HG03108 (cell line): ENCODE measurements around the gene ENOX1.

Source experiments
- ATAC-seq: cut with Tn5 transposase; IDR thresholded peaks from one replicate; pipeline ENCODE4 v1.9.1; 2021; ENCODE audit warnings: moderate library complexity; ENCODE audit not compliant: unreplicated experiment

ENOX1 gene

DNA sequence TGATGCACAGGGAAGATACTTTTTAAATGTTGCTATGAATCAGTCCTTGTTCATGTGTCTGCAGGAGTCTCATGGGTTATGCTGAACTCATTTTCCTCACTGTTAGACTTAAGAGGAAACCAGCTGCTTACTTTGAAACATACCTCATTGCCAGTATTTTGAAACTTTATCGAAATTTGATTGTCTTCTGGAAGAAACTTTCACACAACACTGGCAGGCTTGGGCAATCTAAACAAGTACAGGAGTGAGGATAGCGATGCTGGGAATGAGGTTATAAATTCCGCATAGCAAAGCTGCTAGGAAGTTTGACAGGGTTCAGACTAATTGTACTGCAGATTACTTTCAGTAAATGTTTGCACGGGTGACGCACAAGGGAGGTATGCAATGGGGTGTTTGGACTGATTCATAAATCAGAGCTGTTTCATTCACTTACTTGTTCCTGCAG is 517.7 kb downstream of the ENOX1 start:
- no peak for ATAC-seq

DNA sequence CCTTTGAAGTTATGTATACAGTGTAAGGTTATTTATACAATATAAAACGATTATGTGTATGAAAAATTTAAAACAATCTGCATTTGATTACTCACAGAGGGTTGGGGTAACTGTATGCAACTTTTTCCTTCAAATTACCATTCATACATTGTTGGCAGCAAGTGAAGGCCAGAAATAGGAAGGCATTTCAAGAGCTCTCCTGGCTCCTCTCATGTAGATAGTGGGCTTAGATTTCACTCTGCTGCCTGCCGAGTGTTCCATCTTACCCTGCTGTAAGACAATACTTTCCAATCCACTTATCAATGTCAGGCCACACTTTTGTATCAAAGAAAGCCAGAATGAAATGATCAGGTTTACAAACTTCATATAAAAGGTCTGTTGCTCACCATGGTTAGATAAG is 518.1 kb downstream of the ENOX1 start:
- no peak for ATAC-seq

DNA sequence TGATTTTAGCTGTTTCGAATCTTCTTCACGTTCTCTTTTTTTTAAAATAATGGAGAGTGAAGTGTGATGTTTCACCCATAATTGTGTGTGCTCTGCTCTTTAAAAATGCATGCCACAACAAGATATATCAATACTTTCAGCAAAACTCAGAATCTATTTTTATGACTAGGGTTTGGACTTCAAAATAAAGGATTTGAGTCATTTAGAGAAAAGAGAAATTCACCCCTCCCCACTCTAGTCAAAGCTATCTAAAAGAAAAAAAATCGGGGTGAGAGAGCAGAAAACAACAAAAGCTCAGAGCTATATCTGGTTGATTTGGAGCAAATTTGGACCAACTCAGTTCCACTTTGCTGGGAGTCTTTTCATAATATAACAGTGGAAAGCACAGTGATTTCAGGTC is 518.9 kb downstream of the ENOX1 start:
- no peak for ATAC-seq

DNA sequence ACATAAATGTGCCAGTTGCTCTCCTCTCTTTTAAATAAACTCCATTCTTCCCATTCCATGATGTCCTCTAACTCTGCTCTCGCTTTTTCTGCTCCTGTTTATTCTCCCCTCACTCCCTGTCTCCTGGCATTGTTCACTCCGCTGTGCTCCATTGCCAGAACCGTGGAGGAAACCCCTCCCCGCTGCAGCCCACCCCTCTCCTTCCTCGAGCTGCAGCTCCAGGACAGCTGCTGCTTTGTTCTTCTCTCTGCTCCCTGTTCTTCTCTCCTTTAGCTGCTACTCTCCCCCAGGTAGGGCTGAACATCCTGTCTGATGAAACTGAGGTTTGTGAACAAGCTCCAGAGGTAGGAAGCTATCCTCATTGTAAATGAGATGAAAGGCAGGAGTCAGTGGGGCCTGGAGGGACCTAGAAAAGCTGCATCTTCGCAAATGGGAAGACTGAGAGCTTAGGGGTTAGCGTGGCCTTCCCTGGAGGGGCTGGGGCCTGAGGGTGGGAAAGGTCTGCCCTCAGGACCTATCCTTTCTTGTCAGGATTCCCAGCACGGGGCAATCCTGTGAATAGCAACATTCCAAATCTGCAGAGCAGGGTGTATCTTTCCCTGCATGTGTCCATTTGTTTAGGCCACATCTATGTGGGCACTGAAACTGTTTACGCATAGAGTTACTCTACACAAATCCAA is 519.7 kb downstream of the ENOX1 start:
- no peak for ATAC-seq

DNA sequence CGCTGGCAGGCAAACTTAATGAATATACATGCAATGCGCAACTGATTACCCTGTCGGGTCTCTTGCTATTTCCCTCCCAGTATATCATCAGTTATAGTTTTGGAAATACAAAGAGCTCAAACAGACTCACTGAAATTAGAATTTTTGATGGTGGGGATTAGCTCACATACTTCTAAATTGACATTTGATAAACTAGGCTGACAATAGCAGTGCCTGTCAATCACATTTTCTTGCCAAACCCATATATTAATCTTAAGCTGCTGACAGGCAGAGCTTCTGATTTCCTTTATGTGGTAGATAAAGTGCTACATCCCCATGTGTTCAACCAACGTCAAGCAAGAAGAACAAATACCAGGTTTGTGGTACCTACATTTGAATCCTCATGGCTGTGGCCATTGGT is 521.7 kb downstream of the ENOX1 start:
- ATAC-seq: no peak

DNA sequence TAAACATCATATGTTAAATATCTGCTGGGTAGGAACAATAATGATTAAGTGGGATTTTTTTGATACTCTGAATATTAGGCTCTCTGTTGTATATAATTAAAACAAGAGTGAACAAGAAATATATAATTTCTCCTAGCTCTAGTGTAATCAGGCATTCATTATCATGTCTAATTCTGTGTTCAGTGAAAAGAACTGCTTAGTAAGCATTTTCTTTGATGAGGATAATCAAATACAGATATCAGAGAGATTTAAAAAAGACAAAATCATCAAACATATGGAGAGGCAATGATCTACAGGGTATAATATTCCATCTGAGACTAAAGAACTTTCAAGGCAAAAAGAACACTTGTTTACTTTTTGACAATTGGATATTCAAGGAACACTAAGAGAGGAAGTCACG is 522.3 kb downstream of the ENOX1 start:
- no peak for ATAC-seq

DNA sequence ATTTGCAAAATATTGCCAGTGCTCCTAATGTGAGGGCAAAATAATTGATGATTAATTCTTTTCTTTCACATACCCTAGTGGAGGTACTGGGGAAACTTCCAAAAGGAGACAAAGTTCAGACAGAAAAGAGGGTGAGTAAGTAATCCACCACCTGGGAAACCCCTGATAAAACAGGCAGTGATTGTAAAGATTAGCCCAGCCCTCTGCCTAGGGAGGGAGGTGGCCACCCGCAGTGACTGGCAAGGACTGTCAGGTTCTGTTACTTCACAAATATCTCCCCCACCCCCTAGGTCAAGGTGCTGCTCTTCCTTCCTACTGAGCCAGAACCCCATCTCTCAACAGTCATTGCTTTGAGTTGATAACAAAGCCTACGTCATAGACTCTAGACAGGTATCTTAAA is 523.7 kb downstream of the ENOX1 start:
- ATAC-seq: no peak

DNA sequence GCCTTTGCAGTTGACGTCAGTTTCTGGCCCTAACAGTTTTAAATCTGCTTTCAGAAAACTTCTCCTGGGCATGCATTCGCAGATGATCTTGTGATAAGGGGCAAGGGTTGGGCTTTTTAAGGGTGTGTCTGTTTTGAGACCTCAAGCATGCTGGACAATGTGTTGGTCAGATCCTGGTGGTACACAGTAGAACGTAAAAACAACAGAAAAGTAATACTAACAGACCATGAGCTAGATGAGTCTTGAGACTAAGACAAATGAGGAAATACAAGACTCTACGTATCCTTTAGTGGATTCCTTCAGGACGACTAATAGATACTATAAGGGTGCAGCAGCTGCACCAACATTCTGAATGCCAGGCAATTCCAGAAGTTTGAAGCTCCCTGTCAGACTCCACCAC is 525.8 kb downstream of the ENOX1 start:
- ATAC-seq: no peak

DNA sequence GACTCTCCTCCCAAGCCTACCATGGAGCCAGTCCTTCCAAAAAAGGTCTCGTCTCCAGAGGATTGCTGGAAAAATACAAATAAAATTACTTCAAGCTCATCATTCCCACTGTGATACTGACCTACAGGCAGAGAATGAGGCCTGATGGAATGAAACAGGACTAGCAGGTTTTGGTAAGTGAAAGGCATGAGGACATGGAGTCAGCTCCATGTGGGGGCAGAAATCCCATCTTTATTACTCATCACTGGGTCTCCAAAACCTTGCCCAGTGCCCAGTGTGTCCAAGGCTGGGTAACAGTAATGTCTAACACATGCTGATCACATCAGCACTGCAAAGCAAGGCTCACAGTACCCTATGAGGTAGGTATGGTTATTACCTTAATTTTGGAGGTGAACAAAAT is 528.0 kb downstream of the ENOX1 start:
- no peak for ATAC-seq

DNA sequence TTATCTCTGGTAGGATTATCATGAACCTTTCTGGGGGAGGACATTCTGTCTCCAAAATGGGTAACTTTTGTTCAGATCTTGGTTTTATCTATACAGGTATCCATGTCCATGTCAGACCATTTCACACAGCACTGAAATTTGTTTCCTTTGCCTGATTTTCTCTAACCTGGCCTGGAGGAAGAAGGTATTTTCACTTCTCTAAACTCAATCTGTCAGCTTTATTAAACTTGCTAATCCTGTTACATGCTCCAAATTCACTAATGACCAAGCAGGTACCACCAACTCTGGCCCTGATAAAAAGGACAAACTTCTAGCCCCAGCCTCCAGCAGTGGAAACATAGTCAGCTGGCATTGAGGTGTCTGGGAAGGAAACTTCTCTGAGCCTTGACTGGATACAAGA is 529.0 kb downstream of the ENOX1 start:
- ATAC-seq: no peak

DNA sequence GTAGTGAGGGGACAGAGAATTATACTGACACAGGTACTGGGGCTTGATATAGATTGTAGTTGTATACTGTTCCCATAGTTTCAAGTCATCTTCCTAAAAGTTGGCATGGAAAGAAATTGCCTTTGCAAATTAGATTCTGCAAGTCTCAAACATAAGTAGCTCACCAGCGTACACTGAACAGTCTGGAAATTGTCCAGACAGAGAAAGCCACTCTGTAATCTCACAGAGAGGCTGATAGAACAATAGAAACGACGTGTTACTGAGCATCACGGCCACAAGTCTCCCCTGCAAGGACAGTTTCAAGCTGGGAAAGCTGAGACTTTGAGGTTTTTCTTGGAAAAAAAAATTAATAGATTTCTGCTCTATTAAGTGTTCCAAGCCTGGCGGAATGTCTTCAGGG is 534.8 kb downstream of the ENOX1 start:
- ATAC-seq: no peak

DNA sequence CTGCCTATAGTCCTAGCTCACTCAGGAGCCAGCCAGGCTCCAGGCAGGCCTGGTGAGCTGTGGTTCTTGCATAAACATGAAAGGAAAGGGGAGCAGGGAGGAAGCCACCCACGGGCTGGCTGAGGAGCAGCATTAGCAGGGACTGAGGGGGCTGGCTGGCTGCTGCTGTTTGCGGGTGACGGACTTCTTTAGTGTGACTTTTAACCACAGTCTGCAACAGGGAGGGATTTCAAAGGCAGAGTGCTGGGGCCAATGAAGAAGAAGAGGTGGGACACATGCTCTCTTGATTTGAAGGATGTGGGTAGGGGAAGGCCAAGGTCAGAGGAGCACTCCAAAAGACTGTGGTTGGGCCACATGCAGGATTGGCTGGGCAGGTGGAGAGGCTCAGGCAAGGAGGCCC is 540.4 kb downstream of the ENOX1 start:
- ATAC-seq: no peak

DNA sequence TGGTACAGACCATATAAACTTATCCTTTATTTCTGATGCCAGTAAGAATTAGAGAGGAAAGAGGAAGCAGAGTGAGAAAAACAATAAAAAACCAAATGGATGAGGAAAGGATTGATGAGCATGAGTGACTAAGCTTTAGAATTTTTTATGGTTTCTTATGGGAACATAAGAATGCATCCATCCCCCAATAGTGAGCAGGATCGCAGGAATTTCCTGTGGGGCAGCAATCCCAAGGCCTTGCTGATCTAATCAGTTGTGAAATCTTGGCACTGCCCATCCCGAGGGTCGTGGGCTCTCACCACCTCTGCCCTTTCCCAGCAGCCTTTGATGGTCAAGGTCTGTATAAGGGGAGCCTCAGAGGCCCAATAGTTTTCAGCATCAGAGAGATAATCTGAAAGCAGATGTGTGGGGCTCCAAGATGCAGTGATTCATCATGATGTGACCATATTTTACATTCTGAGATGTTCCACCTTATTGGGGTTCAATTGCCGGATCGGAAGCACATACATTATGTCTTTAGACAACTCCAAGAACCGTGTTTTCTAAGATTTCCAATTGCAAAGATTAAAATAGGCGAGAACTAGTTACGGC is 541.3 kb downstream of the ENOX1 start:
- ATAC-seq: no peak

DNA sequence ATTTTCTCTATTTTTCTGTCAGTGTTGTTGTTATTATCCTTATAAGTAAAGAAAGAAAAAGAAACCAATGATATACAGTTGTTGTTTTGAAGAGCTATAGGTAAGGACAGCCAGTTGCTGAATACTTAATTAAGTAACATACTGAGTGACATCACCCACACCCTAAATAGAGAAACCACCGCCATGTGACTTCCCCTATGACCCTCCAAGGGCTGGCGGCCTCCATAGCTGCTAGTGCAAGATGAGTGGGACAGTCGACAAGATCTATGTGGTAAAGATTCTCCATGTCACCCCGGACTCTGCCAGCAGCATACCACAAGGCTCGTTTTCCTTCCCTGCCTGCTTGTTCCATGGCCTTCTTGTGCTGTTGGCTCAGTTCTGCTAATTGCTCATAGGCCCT is 542.3 kb downstream of the ENOX1 start:
- ATAC-seq: no peak

DNA sequence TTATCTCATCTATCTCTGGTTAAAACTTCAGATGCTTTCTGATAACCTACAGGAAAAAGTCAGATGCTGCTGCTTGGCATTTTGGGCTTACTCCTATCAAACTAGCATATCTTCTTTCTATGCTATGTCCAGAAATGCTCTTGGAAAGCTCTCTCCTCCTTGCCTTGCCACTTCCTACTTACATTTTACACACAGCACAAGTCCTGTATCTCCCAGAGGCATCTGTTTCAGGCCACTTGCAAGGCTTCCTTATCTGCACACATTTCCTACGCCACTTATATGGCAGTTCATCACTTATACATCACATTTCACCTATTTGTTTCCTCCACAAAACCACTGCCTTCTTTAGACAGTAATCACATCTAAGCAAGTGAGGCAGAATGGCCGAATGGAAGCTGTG is 543.1 kb downstream of the ENOX1 start:
- no peak for ATAC-seq

DNA sequence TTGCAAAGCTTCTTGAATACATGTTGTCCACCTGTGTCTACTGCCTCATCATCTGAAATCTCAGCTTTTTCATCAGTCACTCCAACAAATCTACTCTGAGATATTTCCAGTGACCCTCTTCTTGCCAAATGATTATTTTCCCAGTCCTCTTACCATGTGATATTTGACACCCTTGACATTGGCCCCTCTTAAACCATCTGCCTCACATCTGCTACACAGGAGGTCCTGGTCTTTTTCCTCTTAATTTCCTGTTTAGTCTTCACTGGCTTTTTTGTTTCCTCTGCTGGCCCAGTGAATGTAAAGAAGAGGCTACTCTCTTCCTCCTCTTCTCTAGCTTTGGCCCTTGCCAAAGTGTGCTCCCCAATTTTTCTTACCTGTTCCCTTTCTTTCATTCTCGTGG is 544.7 kb downstream of the ENOX1 start:
- ATAC-seq: no peak

DNA sequence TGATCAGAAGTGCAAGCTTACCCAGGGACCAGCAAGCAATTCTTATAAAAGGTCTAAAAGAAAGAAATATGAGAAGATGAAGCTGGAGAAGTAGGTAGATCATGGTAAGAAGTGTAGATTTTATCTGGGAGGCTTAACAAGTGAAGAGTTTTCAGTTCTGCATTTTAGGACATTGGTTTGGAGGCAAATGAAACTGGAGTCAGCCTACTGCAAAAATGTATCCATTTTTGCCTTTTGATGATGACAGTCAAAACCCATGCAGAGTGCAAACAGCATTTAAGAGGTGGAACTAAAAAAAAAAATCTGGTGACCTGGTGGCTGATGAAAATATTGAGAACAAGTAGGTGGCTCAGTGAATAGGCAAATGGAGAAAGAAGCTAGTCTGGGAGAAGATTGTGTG is 546.5 kb downstream of the ENOX1 start:
- ATAC-seq: peak; percentile 80

DNA sequence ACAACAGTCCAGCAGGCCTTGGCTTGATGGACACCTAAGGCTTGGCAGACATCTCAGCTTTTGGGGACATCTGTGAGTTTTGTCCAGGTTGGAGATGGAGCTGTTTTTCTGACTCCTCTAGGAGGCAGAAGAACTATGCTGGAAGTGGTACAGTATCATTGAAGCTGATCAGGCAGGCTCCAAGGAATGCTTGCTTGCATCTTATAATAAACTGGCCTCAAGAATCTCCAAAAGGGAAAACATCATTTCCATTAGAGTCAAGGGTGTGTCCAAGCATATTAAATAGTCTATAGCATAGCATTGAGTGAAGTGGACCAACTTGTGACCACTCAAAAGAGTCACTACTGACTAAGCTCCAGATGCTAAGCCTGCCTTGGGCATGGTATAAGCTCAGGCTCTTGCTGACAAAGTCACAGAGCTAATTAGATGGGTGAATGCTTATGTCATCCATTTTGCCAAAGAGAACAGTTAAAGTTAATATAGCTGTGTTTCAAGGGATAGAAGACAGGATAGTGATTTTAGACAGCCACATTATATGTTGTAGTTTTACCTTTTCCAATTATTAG is 547.4 kb downstream of the ENOX1 start:
- no peak for ATAC-seq

DNA sequence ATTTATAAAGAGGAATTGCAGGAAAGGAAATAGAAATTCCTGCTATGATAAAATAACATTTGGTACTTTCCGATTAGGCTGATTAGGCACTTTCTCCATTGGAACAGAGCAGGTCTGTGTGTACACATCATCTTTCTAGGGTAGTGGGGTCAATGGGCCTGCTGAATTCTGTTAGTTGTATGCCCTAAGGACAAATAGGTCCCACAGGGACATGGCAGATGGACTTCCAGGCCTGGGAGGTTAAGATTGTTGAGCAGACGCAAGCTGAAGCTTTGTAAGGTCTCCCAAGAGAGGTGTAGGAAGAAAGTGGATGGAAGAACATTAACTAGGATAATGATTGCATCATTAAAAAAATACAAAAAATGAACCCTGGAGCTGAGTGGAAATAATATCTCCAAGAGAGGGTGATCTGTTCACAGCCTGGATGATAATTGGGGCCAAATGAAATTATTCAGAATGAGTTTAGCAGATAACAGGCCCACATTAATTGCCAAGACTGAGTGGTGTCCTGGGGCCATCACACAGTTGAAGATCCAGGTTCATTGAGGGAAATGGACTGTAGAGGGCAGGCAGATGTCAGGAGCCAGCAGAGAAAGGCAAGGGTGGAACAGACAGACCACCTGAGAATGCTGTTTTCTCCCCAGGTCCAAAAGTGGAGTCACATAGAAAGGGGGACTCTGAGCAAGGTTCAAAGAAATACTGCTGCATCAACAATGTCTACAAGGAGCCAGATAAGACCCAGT is 548.3 kb downstream of the ENOX1 start:
- no peak for ATAC-seq

DNA sequence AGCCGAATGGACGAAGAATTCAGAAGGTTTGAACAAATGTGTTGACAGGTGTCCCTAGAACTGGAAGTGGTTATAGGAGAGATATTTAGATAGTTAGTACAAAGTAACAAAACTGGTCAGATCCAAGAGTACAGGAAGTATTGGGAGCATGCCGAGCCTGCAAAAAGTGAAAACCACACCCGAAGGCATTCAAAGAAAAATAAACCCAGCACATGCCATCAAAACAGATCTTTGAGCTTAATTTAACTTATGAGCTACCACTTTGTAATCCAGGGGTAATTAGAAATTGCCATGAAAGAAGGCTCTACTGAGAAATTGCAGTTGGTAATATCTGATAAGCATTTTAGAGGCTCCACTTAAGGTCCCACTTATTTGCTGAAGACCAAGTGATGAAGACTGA is 549.2 kb downstream of the ENOX1 start:
- no peak for ATAC-seq

DNA sequence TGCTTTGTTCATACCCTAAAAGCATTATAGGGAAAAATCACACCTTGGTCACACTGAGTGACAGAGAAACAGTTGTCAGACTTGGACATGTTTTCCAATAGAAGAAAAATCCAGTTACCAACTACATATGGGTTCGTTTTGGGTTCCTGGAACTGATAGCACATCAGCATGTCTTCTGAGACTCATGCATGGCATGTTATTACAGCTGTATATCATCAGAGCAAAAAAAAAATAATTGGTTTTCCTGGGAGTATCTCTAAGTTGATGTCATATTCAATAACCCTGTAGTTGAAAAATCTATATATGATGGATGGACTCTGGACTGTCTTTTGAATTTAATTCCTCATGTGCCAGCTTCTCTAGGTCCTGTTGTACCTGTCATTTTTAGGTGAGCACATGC is 551.7 kb downstream of the ENOX1 start:
- no peak for ATAC-seq

DNA sequence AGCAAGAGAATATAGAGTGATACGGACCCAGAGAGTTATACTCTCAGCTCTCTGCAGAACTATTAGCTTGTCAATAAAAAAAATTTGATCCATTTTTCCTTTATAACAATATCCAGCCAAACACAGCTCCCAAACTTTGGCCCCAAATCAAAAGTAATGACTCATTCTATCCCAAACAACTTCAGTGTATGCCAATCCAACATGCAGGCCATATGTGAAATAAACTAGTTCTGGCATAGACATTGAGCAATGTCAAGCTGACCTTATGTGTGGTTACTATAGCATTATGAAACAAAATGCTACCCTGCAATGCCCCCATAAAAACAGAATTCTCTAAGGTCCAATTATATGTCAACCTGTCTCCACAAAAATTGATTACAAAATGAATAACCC is 553.9 kb downstream of the ENOX1 start:
- ATAC-seq: no peak
